K562 (cell line): Measurements from ENCODE around the gene SHF. TPM values are rescaled to one million over a fixed set of nuclear protein-coding genes. Genes with fewer than 3 reads are reported as not detected.
A peak's percentile ranks its signal among the peaks of the same experiment; 100 is the strongest.

Experiments
- ATAC-seq: fragments of 200-7000 bp; cut with Tn5 transposase; 3 replicates; pipeline ENCODE4 v1.9.1; 2020; ENCODE audit warnings: moderate library complexity
- BruUV-seq: library from RNA; stranded (reverse); fragments of 400-500 nt; replicated peaks from 2 replicates; lab custom pipeline; 2021; lab: Mats Ljungman, UMichigan
- CTCF ChIA-PET: fragments of 300-600 bp; formaldehyde crosslinking; extraction: SDS; loops from one replicate; lab custom pipeline; 2021; ENCODE audit warnings: low intra/inter-chr PET ratio; lab: Yijun Ruan, JAX
- POLR2A ChIA-PET: fragments of 300-600, 350-650 bp; sonication (Branson Sonifier 250); formaldehyde crosslinking; extraction: SDS; loops from one replicate; lab custom pipeline; 2021; ENCODE audit warnings: antibody characterized with exemption, inconsistent platforms; lab: Yijun Ruan, JAX
- DNase-seq, 4 experiments: peaks; one replicate each; pipeline versions ENCODE4 v3.0.0 to v3.0.0-alpha.2; 2011 to 2018; ENCODE audit warnings: low spot score in 3 of 4, mixed read lengths in 3 of 4; ENCODE audit errors: extremely low read depth in 1 of 4
- FAIRE-seq: peaks from 2 replicates; lab custom pipeline; 2011; peaks lifted over from hg19 to GRCh38; lab: Jason Lieb, UNC
- H2AFZ ChIP-seq: 2 replicates; pipeline ENCODE4 v1.6.0; 2011; ENCODE audit warnings: low read depth, low read length, control low read depth, inconsistent platforms
- H3K27ac ChIP-seq: fragments of 200-600 bp; 3 replicates; pipeline ENCODE4 v1.8.0; 2011; ENCODE audit warnings: low read depth, mild to moderate bottlenecking, control low read depth, inconsistent platforms, low read length, moderate library complexity, mixed read lengths; ENCODE audit errors: extremely low read depth
- H3K27me3 ChIP-seq, 2 experiments: fragments of 300-600 bp in 1 of 2; 2 replicates in 1 of 2; 3 replicates in 1 of 2; pipeline versions ENCODE4 v1.6.0 to v1.8.0; 2011; ENCODE audit warnings: inconsistent platforms in 2 of 2, low read length in 2 of 2, mild to moderate bottlenecking in 1 of 2, mixed read lengths in 1 of 2, moderate library complexity in 1 of 2; ENCODE audit not compliant: control insufficient read depth in 2 of 2, insufficient read depth in 2 of 2
- H3K36me3 ChIP-seq: fragments of 300-600 bp; 3 replicates; pipeline ENCODE4 v1.8.0; 2011; ENCODE audit warnings: mild to moderate bottlenecking, low read length, inconsistent platforms; ENCODE audit not compliant: control insufficient read depth, insufficient read depth
- H3K4me1 ChIP-seq, 2 experiments: fragments of 200-600 bp in 1 of 2; replicated peaks in 1 of 2; 2 replicates in 1 of 2; 3 replicates in 1 of 2; pipeline versions ENCODE4 v1.5.1 to v1.8.0; 2011; ENCODE audit warnings: inconsistent platforms in 2 of 2, low read length in 2 of 2, mild to moderate bottlenecking in 1 of 2, mixed read lengths in 1 of 2, moderate library complexity in 1 of 2; ENCODE audit not compliant: control insufficient read depth in 2 of 2, insufficient read depth in 2 of 2
- H3K4me2 ChIP-seq: 2 replicates; pipeline ENCODE4 v1.6.1; 2011; ENCODE audit warnings: low read length, control low read depth, inconsistent platforms, mixed read lengths; ENCODE audit not compliant: insufficient read depth
- H3K4me3 ChIP-seq: fragments of 200-600 bp; sonication (generic), shearing (Covaris generic); 2 replicates; pipeline ENCODE4 v1.5.1; 2016; ENCODE audit warnings: control low read depth, inconsistent platforms
- H3K79me2 ChIP-seq: fragments of 200-600 bp; 3 replicates; pipeline ENCODE4 v1.8.0; 2011; ENCODE audit warnings: low read length, inconsistent platforms; ENCODE audit not compliant: control insufficient read depth, insufficient read depth
- H3K9ac ChIP-seq, 2 experiments: 2 replicates each; pipeline versions ENCODE4 v1.6.0 to v1.6.1; 2011; ENCODE audit warnings: low read depth in 2 of 2, low read length in 2 of 2, control low read depth in 1 of 2, inconsistent platforms in 1 of 2, mild to moderate bottlenecking in 1 of 2, mixed read lengths in 1 of 2; ENCODE audit not compliant: insufficient read depth in 1 of 2
- H3K9me1 ChIP-seq: one replicate; pipeline ENCODE4 v1.6.0; 2011; ENCODE audit warnings: inconsistent platforms, mild to moderate bottlenecking, low read length, moderate library complexity; ENCODE audit not compliant: control insufficient read depth, insufficient read depth
- H3K9me3 ChIP-seq: replicated peaks from 2 replicates; pipeline ENCODE4 v1.5.1; 2011; ENCODE audit warnings: low read depth, low read length, inconsistent platforms; ENCODE audit not compliant: control insufficient read depth, insufficient read depth
- H4K20me1 ChIP-seq: replicated peaks from 2 replicates; pipeline ENCODE4 v1.6.1; 2011; ENCODE audit warnings: low read length, inconsistent platforms, mixed read lengths; ENCODE audit not compliant: control insufficient read depth, insufficient read depth
- CHCHD3 ChIP-seq: fragments of 250-450 bp; sonication (Bioruptor Pico); IDR thresholded peaks from 2 replicates; pipeline ENCODE4 v2.1.2; 2022; ENCODE audit warnings: mild to moderate bottlenecking
- E2F3 ChIP-seq: fragments of 250-450 bp; sonication (Bioruptor Pico); IDR thresholded peaks from 2 replicates; pipeline ENCODE4 v1.4.0; 2020; ENCODE audit warnings: mild to moderate bottlenecking
- FOSL1 ChIP-seq: fragments of 200-800 bp; sonication (Bioruptor generic); conservative IDR thresholded peaks from 2 replicates; pipeline ENCODE4 v1.6.1; 2016; ENCODE audit warnings: missing genetic modification characterization, missing compliant biosample characterization
- FOXM1 ChIP-seq, 2 experiments: fragments of 450-650 bp in 1 of 2; sonication (generic) in 1 of 2; formaldehyde crosslinking in 1 of 2; IDR thresholded peaks; 2 replicates each; pipeline versions ENCODE4 v1.6.1 to v1.9.0; 2017 to 2022; ENCODE audit warnings: low read depth in 2 of 2, mild to moderate bottlenecking in 2 of 2, missing genetic modification reagents in 1 of 2, moderate library complexity in 1 of 2
- HDAC2 ChIP-seq: fragments of 450-650 bp; IDR thresholded peaks from 2 replicates; pipeline ENCODE4 v1.6.1; 2016; ENCODE audit warnings: mild to moderate bottlenecking
- MAFF ChIP-seq: IDR thresholded peaks from 2 replicates; pipeline ENCODE4 v1.6.1; 2012; ENCODE audit warnings: low read length, improper control_type of control experiment
- MECOM ChIP-seq: fragments of 250-450 bp; sonication (Bioruptor Pico); IDR thresholded peaks from 2 replicates; pipeline ENCODE4 v1.8.0; 2022; ENCODE audit warnings: inconsistent platforms
- POLR2AphosphoS5 ChIP-seq: IDR thresholded peaks from 2 replicates; pipeline ENCODE4 v1.6.1; 2011; ENCODE audit warnings: mild to moderate bottlenecking, low read depth, low read length, moderate library complexity; ENCODE audit not compliant: control insufficient read depth, insufficient read depth
- RAD51 ChIP-seq: fragments of 450-650 bp; IDR thresholded peaks from 2 replicates; pipeline ENCODE4 v1.7.1; 2016; ENCODE audit warnings: low read depth, mild to moderate bottlenecking, borderline replicate concordance
- SP1 ChIP-seq: sonication (generic); formaldehyde crosslinking; IDR thresholded peaks from 2 replicates; pipeline ENCODE4 v1.8.1; 2022; ENCODE audit warnings: mild to moderate bottlenecking, missing genetic modification reagents
- TAF9B ChIP-seq: fragments of 450-650 bp; IDR thresholded peaks from 2 replicates; pipeline ENCODE4 v1.6.1; 2018; ENCODE audit warnings: mild to moderate bottlenecking; ENCODE audit not compliant: partially characterized antibody
- ZNF133 ChIP-seq: fragments of 250-450 bp; sonication (Bioruptor Pico); IDR thresholded peaks from 2 replicates; pipeline ENCODE4 v1.4.0; 2020; ENCODE audit warnings: mild to moderate bottlenecking
- ZNF23 ChIP-seq: fragments of 250-450 bp; sonication (Bioruptor Pico); IDR thresholded peaks from 2 replicates; pipeline ENCODE4 v1.4.0; 2020; ENCODE audit warnings: mild to moderate bottlenecking
- WGBS: fragments of 100-300 bp; shearing (Covaris generic); methylation state at CpG from one replicate; pipeline ENCODE4 v1.1.6; 2016; ENCODE audit warnings: low coverage, mixed read lengths; ENCODE audit not compliant: insufficient coverage; ENCODE audit errors: missing lambda C conversion rate; 5-methylcytosine and 5-hydroxymethylcytosine counted together
- in situ Hi-C: fragments of 300-500 bp; cut with MboI; formaldehyde crosslinking; loops from 4 replicates; pipeline ENCODE4 v1.15.0; 2018; ENCODE audit warnings: inconsistent platforms, mixed read lengths
- intact Hi-C: fragments of 100-400 bp; cut with micrococcal nuclease; formaldehyde crosslinking; loops from 2 replicates; pipeline ENCODE4 v1.14.2; 2022
- polyA plus RNA-seq, 8 experiments: library from polyadenylated mRNA; depleted of rRNA in 4 of 8; stranded (reverse) in 5 of 8; unstranded in 3 of 8; fragments of >200 nt; fragmentation: Nextera tagmentation in 2 of 8; fragmentation: Illumina TruSeq in 1 of 8; extraction: Ambion mirVana in 2 of 8; extraction: Trizol in 1 of 8; gene quantifications; 2 replicates each; pipeline versions ENCODE4 v1.2.1 to v1.2.3, GENCODE V29; 2011 to 2014; ENCODE audit warnings: inconsistent platforms in 1 of 8, missing spikeins in 1 of 8
- total RNA-seq, 7 experiments: library from RNA; depleted of rRNA in 6 of 7; stranded (reverse); fragments of >200 nt in 6 of 7; fragmentation: Illumina TruSeq in 2 of 7; extraction: Trizol in 2 of 7; gene quantifications; 2 replicates each; pipeline versions ENCODE4 v1.2.1 to v1.2.3, GENCODE V29; 2011 to 2021; ENCODE audit warnings: low replicate concordance in 1 of 7
- TF ChIP-seq, protein P1 (sequence below): fragments of 450-650 bp; IDR thresholded peaks from 2 replicates; pipeline ENCODE4 v1.7.0; 2016; ENCODE audit warnings: borderline replicate concordance
- TF ChIP-seq, protein P2 (sequence below): fragments of 250-450 bp; sonication (Bioruptor Pico); IDR thresholded peaks from 2 replicates; pipeline ENCODE4 v1.5.0; 2020; ENCODE audit warnings: mild to moderate bottlenecking, borderline replicate concordance
- TF ChIP-seq, protein P3 (sequence below): IDR thresholded peaks from 2 replicates; pipeline ENCODE4 v1.6.1; 2016; ENCODE audit warnings: missing genetic modification characterization, missing compliant biosample characterization

SHF gene
- total and polyA plus RNA-seq, 9 of the 15 experiments (the other 6 are each of a cell fraction or from before 2014, with no cell fraction given): 0.51 to 2.2 (median 0.85) TPM; not detected in 2

DNA sequence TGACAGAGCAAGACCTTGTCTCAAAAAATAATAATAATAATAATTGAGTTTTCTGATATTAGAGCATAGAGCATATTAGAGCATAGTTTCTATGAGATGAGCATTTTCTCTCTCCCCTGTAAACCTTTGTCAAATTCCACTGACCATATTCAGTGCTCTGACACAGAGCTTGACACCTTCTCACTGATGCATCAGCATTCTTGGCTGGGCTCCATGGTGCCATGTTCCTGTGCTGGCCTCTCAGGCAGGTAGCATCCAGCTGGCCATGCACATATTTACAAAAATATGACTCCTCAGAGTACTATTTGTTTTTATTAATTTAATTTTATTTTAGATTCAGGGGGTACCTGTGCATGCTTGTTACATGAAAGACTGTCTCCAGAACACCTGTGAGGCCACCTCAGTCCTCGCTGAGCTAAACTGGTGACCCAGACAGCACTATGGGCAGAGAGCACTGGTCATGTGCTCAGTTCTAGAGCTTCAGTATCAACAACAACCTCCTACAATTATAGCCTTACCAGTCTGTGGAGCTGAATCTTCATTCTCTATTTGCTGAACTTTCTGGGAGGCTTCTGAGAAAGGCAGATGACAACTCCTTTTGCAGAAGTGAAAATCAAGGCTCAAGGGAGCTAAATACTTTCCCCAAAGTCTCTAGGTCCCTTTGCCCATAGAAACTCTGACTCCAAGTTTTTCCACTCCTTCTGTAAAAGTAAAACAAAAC is 42.6 kb upstream of the SHF start (continued):
- TF ChIP-seq, protein P1, sequence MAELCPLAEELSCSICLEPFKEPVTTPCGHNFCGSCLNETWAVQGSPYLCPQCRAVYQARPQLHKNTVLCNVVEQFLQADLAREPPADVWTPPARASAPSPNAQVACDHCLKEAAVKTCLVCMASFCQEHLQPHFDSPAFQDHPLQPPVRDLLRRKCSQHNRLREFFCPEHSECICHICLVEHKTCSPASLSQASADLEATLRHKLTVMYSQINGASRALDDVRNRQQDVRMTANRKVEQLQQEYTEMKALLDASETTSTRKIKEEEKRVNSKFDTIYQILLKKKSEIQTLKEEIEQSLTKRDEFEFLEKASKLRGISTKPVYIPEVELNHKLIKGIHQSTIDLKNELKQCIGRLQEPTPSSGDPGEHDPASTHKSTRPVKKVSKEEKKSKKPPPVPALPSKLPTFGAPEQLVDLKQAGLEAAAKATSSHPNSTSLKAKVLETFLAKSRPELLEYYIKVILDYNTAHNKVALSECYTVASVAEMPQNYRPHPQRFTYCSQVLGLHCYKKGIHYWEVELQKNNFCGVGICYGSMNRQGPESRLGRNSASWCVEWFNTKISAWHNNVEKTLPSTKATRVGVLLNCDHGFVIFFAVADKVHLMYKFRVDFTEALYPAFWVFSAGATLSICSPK: no peak
- TF ChIP-seq FOSL1 (tag) (no peak), RAD51 (no peak)

DNA sequence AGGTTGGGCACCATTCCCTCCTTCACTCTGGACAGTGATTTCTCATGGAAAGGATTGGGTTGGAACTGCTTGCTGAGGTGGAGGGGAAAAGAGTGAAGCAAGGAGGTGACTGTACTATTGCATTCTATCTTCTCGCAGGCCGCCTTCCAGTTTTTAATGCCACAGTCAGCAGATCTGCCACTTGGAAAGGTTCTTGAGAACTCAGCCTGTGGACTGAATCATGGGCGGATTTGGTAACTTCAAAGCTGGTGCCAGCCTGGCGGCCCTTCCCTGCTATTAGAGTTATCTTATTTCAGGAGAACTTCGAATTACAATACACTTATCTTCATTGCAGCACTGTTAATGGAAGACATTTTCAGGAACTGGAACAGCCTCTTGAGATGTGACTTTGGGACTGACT is 41.2 kb upstream of the SHF start:
- no peaks in the 10 kb centered on the region for H3K36me3 ChIP-seq
- H3K27ac ChIP-seq: no peak overlapping the region
- DNase-seq: no peak
- BruUV-seq: no TSS peak
- in situ Hi-C loops: no loop called here
- intact Hi-C loops: no loop called here
- H3K4me2 ChIP-seq: no peak overlapping the region
- H3K9ac ChIP-seq: no peak overlapping the region
- no peaks in the 10 kb centered on the region for H3K9me1 ChIP-seq
- no peaks in the 10 kb centered on the region for H4K20me1 ChIP-seq
- ChIA-PET POLR2A (no interaction called here), CTCF (no interaction called here)
- no peak for ATAC-seq
- H2AFZ ChIP-seq: no peak overlapping the region; the same call in 1 of the 2 replicates
- 0 out of 5 replicates have a peak, but pooled peaks cover 0 to 3% of the 10 kb centered on the region in 2 experiments for H3K27me3 ChIP-seq
- no peak for FAIRE-seq
- no peaks in the 10 kb centered on the region for H3K9me3 ChIP-seq
- WGBS: 1% methylated on average over 5 of the region's 5 CpGs
- H3K4me3 ChIP-seq: no peak overlapping the region
- peaks cover 0 to 8% of the 10 kb centered on the region in 2 experiments; a peak in 3 of 5 replicates for H3K4me1 ChIP-seq
- H3K79me2 ChIP-seq: no peaks in the 10 kb centered on the region
- TF ChIP-seq CHCHD3 (CRISPR knock-in tag): no peak
- TF ChIP-seq ZNF23: no peak
- no peak for TF ChIP-seq POLR2AphosphoS5
- no peak for TF ChIP-seq ZNF133 (CRISPR knock-in tag)
- peak; percentile 16; the same call in 1 of the 2 replicates for TF ChIP-seq MAFF
- TF ChIP-seq HDAC2: no peak
- TF ChIP-seq FOXM1 (IDR thresholded peaks at IDR 0.05; ENCODE audit: low read depth): no peak
- TF ChIP-seq FOXM1 (CRISPR knock-in tag; IDR thresholded peaks at IDR 0.05; ENCODE audit: low read depth): no peak
- TF ChIP-seq, protein P2, sequence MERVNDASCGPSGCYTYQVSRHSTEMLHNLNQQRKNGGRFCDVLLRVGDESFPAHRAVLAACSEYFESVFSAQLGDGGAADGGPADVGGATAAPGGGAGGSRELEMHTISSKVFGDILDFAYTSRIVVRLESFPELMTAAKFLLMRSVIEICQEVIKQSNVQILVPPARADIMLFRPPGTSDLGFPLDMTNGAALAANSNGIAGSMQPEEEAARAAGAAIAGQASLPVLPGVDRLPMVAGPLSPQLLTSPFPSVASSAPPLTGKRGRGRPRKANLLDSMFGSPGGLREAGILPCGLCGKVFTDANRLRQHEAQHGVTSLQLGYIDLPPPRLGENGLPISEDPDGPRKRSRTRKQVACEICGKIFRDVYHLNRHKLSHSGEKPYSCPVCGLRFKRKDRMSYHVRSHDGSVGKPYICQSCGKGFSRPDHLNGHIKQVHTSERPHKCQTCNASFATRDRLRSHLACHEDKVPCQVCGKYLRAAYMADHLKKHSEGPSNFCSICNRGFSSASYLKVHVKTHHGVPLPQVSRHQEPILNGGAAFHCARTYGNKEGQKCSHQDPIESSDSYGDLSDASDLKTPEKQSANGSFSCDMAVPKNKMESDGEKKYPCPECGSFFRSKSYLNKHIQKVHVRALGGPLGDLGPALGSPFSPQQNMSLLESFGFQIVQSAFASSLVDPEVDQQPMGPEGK: no peak
- no peak for TF ChIP-seq E2F3 (CRISPR knock-in tag)
- no peak for TF ChIP-seq TAF9B
- TF ChIP-seq, protein P3, sequence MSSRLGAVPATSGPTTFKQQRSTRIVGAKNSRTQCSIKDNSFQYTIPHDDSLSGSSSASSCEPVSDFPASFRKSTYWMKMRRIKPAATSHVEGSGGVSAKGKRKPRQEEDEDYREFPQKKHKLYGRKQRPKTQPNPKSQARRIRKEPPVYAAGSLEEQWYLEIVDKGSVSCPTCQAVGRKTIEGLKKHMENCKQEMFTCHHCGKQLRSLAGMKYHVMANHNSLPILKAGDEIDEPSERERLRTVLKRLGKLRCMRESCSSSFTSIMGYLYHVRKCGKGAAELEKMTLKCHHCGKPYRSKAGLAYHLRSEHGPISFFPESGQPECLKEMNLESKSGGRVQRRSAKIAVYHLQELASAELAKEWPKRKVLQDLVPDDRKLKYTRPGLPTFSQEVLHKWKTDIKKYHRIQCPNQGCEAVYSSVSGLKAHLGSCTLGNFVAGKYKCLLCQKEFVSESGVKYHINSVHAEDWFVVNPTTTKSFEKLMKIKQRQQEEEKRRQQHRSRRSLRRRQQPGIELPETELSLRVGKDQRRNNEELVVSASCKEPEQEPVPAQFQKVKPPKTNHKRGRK: no peak
- TF ChIP-seq MECOM: no peak
- no peak for TF ChIP-seq SP1 (CRISPR knock-in tag)
